Ovary (tissue), 9 donors: ENCODE results near the gene RNF14. TPM values are rescaled to one million over a fixed set of nuclear protein-coding genes. Genes with fewer than 3 reads are reported as not detected.

ENCODE experiments used
- DNase-seq, 5 donors: peaks; one replicate each; pipeline ENCODE4 v3.0.0-alpha.2; 2019 to 2020
- H3K27ac ChIP-seq, 2 donors: fragments of 200-600 bp; one replicate each; pipeline versions ENCODE4 v1.5.1 to v1.8.0; 2019 to 2022
- H3K27me3 ChIP-seq: fragments of 200-600 bp; one replicate; pipeline ENCODE4 v1.8.0; 2022
- H3K36me3 ChIP-seq: fragments of 200-600 bp; sonication (generic); one replicate; pipeline ENCODE4 v1.5.1; 2019
- H3K4me1 ChIP-seq: one replicate; pipeline ENCODE4 v1.8.1; 2013; ENCODE audit warnings: mild to moderate bottlenecking, moderate library complexity; ENCODE audit not compliant: insufficient read depth
- H3K4me3 ChIP-seq: fragments of 200-600 bp; sonication (generic); one replicate; pipeline ENCODE4 v1.5.1; 2017
- H3K9me3 ChIP-seq, 2 donors: fragments of 200-600 bp in 1 of 2; sonication (generic) in 1 of 2; one replicate each; pipeline versions ENCODE4 v1.5.1 to v1.8.1; 2013 to 2019; ENCODE audit warnings: mild to moderate bottlenecking in 1 of 2, moderate library complexity in 1 of 2
- CTCF ChIP-seq, 3 donors: fragments of 450-650 bp in 2 of 3; fragments of 200-600 bp in 1 of 3; IDR thresholded peaks; one replicate each; pipeline versions ENCODE4 v1.5.1 to v1.8.0; 2016 to 2022; ENCODE audit warnings: antibody characterized with exemption in 3 of 3, mild to moderate bottlenecking in 1 of 3
- EP300 ChIP-seq: sonication (generic); formaldehyde crosslinking; IDR thresholded peaks from one replicate; pipeline ENCODE4 v1.6.1; 2017; ENCODE audit warnings: antibody characterized with exemption
- POLR2A ChIP-seq: fragments of 450-650 bp; IDR thresholded peaks from one replicate; pipeline ENCODE4 v1.6.1; 2017; ENCODE audit warnings: antibody characterized with exemption, mild to moderate bottlenecking, moderate library complexity
- WGBS, 3 donors: extraction: QIAGEN DNeasy Blood & Tissue Kit in 1 of 3; methylation state at CpG; one replicate each; pipeline versions ENCODE4 v1.1.5 to v1.1.7; 2013 to 2017; 5-methylcytosine and 5-hydroxymethylcytosine counted together
- intact Hi-C, 4 donors: fragments of 100-400 bp; cut with DNase I; formaldehyde crosslinking; loops; one replicate each; pipeline versions ENCODE4 v1.11.0 to v1.15.1; 2022 to 2023
- polyA plus RNA-seq, 2 donors: library from polyadenylated mRNA; stranded (reverse); fragments of 200-250 nt in 1 of 2; fragments of 350-450 nt in 1 of 2; fragmentation: Illumina TruSeq in 1 of 2; extraction: RNeasy Lipid Tissue Mini Kit (QIAGEN cat#74804) in 1 of 2; gene quantifications; one replicate each; pipeline ENCODE4 v1.2.3, GENCODE V29; 2013 to 2014
- total RNA-seq, 7 donors: library from RNA; depleted of rRNA in 2 of 7; stranded (reverse); fragments of >200 nt in 2 of 7; fragmentation: NEBNext Ultra II Directional in 3 of 7; extraction: Animal tissue kit (Norgen Biotek cat#: 25700) in 3 of 7; gene quantifications; one replicate each; pipeline versions ENCODE4 v1.1.0 to v1.2.4, GENCODE V29; 2016 to 2023
- donor health status: DM: no; HTN: no; CAD: no; lungs with moderate emphysema.
- donor health status: DM: no; HTN: no; CAD: no.
- donor health status: Bipolar disorder and iron deficiency.
- donor health status: DM: yes; HTN: yes; CAD: no.
- donor health status: DM: no; HTN: no; CAD: no.
- donor health status: DM: yes; HTN: yes; CAD: no.

The RNF14 gene
- total and polyA plus RNA-seq, 9 donors = 26.0 to 74.9 (median 42.6) TPM

- no peak overlapping the region for H3K27ac ChIP-seq
- H3K27me3 ChIP-seq = no peaks in the 10 kb centered on the region
- TF ChIP-seq EP300 (no peak), POLR2A (no peak), CTCF (IDR thresholded peaks at IDR 0.05) (no peak)
- H3K4me3 ChIP-seq = no peak overlapping the region
- 93 to 95% (median 94%) methylated on average over 3 of the region's 3 CpGs for WGBS, 3 donors
- intact Hi-C loops = loop anchor here in 1 of 4 donors (10.0 kb wide), 1 partner anchor 66 kb away; no protein-coding TSS in a partner anchor
- no peaks in the 10 kb centered on the region for H3K36me3 ChIP-seq
- no peaks in the 10 kb centered on the region for H3K4me1 ChIP-seq
- no peaks in the 10 kb centered on the region for H3K9me3 ChIP-seq
- DNase-seq = no peak
Observed at GRCh38 chr5:141950207-141951005, 18.5 kb upstream of the RNF14 start.

GRCh38 chr5:141951332-141951781, 17.5 kb upstream of the RNF14 start:
- H3K9me3 ChIP-seq = no peaks in the 10 kb centered on the region
- intact Hi-C loops = loop anchor here in 1 of 4 donors (10.0 kb wide), 1 partner anchor 67 kb away; no protein-coding TSS in a partner anchor
- WGBS, 3 donors = 5 to 27% (median 8%) methylated on average over 9 of the region's 9 CpGs
- H3K4me3 ChIP-seq = no peak overlapping the region
- no peaks in the 10 kb centered on the region for H3K4me1 ChIP-seq
- no peak for DNase-seq
- H3K27me3 ChIP-seq = no peaks in the 10 kb centered on the region
- TF ChIP-seq POLR2A = no peak
- no peak for TF ChIP-seq CTCF (IDR thresholded peaks at IDR 0.05)
- no peak for TF ChIP-seq EP300
- H3K36me3 ChIP-seq = no peaks in the 10 kb centered on the region
- no peak overlapping the region for H3K27ac ChIP-seq

GRCh38 chr5:141952020-141952419, 16.9 kb upstream of the RNF14 start:
- no peaks in the 10 kb centered on the region for H3K4me1 ChIP-seq
- H3K4me3 ChIP-seq = no peak overlapping the region
- DNase-seq = no peak
- H3K27ac ChIP-seq = no peak overlapping the region
- TF ChIP-seq EP300 = no peak
- no peak for TF ChIP-seq CTCF (IDR thresholded peaks at IDR 0.05)
- no peak for TF ChIP-seq POLR2A
- 78 to 84% (median 80%) methylated on average over 2 of the region's 2 CpGs for WGBS, 3 donors
- H3K9me3 ChIP-seq = no peaks in the 10 kb centered on the region
- intact Hi-C loops = loop anchor here in 1 of 4 donors (10.0 kb wide), 1 partner anchor 67 kb away; no protein-coding TSS in a partner anchor
- H3K27me3 ChIP-seq = no peaks in the 10 kb centered on the region
- no peaks in the 10 kb centered on the region for H3K36me3 ChIP-seq

GRCh38 chr5:141954194-141954593, 14.7 kb upstream of the RNF14 start:
- no peak for DNase-seq
- Histone ChIP-seq H3K4me3 (no peak overlapping the region), H3K36me3 (no peaks in the 10 kb centered on the region), H3K9me3 (no peaks in the 10 kb centered on the region), H3K27ac (no peak overlapping the region), H3K27me3 (no peaks in the 10 kb centered on the region), H3K4me1 (no peaks in the 10 kb centered on the region)
- intact Hi-C loops = loop anchor here in 1 of 4 donors (10.0 kb wide), 1 partner anchor 69 kb away; no protein-coding TSS in a partner anchor
- no peak for TF ChIP-seq POLR2A
- TF ChIP-seq EP300 = no peak
- no peak for TF ChIP-seq CTCF (IDR thresholded peaks at IDR 0.05)
- WGBS, 3 donors = 92 to 97% (median 97%) methylated on average over 2 of the region's 2 CpGs
